Rectal smooth muscle tissue (tissue), 1 donor: ENCODE measurements around the gene FAM210A.
"Not testable (repeated sequence)": the region's sequence is repeated elsewhere in the genome, so short reads cannot be mapped to it uniquely, and the experiment has no call there.

Source experiments
- H3K27ac ChIP-seq: one replicate; pipeline ENCODE4 v1.7.0; 2013; ENCODE audit warnings: low read depth, low read length, inconsistent platforms
- H3K27me3 ChIP-seq: one replicate; pipeline ENCODE4 v1.7.0; 2013; ENCODE audit warnings: low read length; ENCODE audit not compliant: control insufficient read depth, insufficient read depth
- H3K36me3 ChIP-seq: one replicate; pipeline ENCODE4 v1.7.0; 2013; ENCODE audit warnings: low read length; ENCODE audit not compliant: control insufficient read depth, insufficient read depth
- H3K4me1 ChIP-seq: one replicate; pipeline ENCODE4 v1.7.0; 2013; ENCODE audit warnings: low read length; ENCODE audit not compliant: control insufficient read depth, insufficient read depth
- H3K4me3 ChIP-seq: one replicate; pipeline ENCODE4 v1.7.0; 2013; ENCODE audit warnings: low read length
- H3K9ac ChIP-seq: one replicate; pipeline ENCODE4 v1.7.0; 2013; ENCODE audit warnings: low read length

The FAM210A gene

GRCh38 chr18:13695337-13695736 lies 31.0 kb downstream of the FAM210A start:
- H3K27me3 ChIP-seq, H3K4me3 ChIP-seq, H3K36me3 ChIP-seq, H3K4me1 ChIP-seq, H3K27ac ChIP-seq, H3K9ac ChIP-seq: not testable (repeated sequence)

- not testable (repeated sequence) for H3K9ac ChIP-seq, H3K27me3 ChIP-seq, H3K27ac ChIP-seq, H3K36me3 ChIP-seq, H3K4me3 ChIP-seq, H3K4me1 ChIP-seq
Observed at GRCh38 chr18:13690060-13690459, 36.3 kb downstream of the FAM210A start.

- H3K36me3 ChIP-seq: no peaks in the 10 kb centered on the region
- H3K27me3 ChIP-seq: no peaks in the 10 kb centered on the region
- H3K4me3 ChIP-seq: no peak overlapping the region
- H3K4me1 ChIP-seq: no peaks in the 10 kb centered on the region
- H3K9ac ChIP-seq: no peak overlapping the region
- H3K27ac ChIP-seq: no peak overlapping the region
Observed at GRCh38 chr18:13688191-13689136, 37.9 kb downstream of the FAM210A start.

GRCh38 chr18:13684546-13684945 lies 41.8 kb downstream of the FAM210A start:
- Histone ChIP-seq H3K9ac (no peak overlapping the region), H3K36me3 (no peaks in the 10 kb centered on the region), H3K27me3 (no peaks in the 10 kb centered on the region), H3K4me1 (no peaks in the 10 kb centered on the region), H3K27ac (no peak overlapping the region), H3K4me3 (no peak overlapping the region)

GRCh38 chr18:13681701-13682100 lies 44.7 kb downstream of the FAM210A start:
- Histone ChIP-seq H3K27me3 (no peaks in the 10 kb centered on the region), H3K4me3 (no peak overlapping the region), H3K9ac (no peak overlapping the region), H3K36me3 (no peaks in the 10 kb centered on the region), H3K4me1 (no peaks in the 10 kb centered on the region), H3K27ac (no peak overlapping the region)

GRCh38 chr18:13680612-13681011 lies 45.7 kb downstream of the FAM210A start:
- H3K4me3 ChIP-seq: no peak overlapping the region
- H3K27ac ChIP-seq: no peak overlapping the region
- H3K9ac ChIP-seq: no peak overlapping the region
- H3K36me3 ChIP-seq: no peaks in the 10 kb centered on the region
- no peaks in the 10 kb centered on the region for H3K4me1 ChIP-seq
- no peaks in the 10 kb centered on the region for H3K27me3 ChIP-seq

- H3K4me3 ChIP-seq, H3K9ac ChIP-seq, H3K27ac ChIP-seq, H3K36me3 ChIP-seq, H3K4me1 ChIP-seq, H3K27me3 ChIP-seq: not testable (repeated sequence)
Observed at GRCh38 chr18:13677350-13677749, 49.0 kb downstream of the FAM210A start.

- Histone ChIP-seq H3K27me3 (no peaks in the 10 kb centered on the region), H3K4me1 (no peaks in the 10 kb centered on the region), H3K4me3 (no peak overlapping the region), H3K27ac (no peak overlapping the region), H3K36me3 (no peaks in the 10 kb centered on the region), H3K9ac (no peak overlapping the region)
Observed at GRCh38 chr18:13676471-13676870, 49.9 kb downstream of the FAM210A start.

GRCh38 chr18:13672657-13673056 lies 53.7 kb downstream of the FAM210A start:
- no peak overlapping the region for H3K9ac ChIP-seq
- no peak overlapping the region for H3K4me3 ChIP-seq
- H3K27ac ChIP-seq: no peak overlapping the region
- H3K27me3 ChIP-seq: no peaks in the 10 kb centered on the region
- H3K4me1 ChIP-seq: no peaks in the 10 kb centered on the region
- H3K36me3 ChIP-seq: no peaks in the 10 kb centered on the region

GRCh38 chr18:13661779-13662256 lies 64.5 kb downstream of the FAM210A start:
- H3K9ac ChIP-seq: no peak overlapping the region
- H3K36me3 ChIP-seq: no peaks in the 10 kb centered on the region
- no peak overlapping the region for H3K27ac ChIP-seq
- H3K4me1 ChIP-seq: no peaks in the 10 kb centered on the region
- no peaks in the 10 kb centered on the region for H3K27me3 ChIP-seq
- H3K4me3 ChIP-seq: no peak overlapping the region

- Histone ChIP-seq H3K27ac (no peak overlapping the region), H3K4me1 (no peaks in the 10 kb centered on the region), H3K9ac (no peak overlapping the region), H3K4me3 (no peak overlapping the region), H3K27me3 (no peaks in the 10 kb centered on the region), H3K36me3 (no peaks in the 10 kb centered on the region)
Observed at GRCh38 chr18:13661051-13661778, 65.1 kb downstream of the FAM210A start.

- Histone ChIP-seq H3K27ac (no peak overlapping the region), H3K36me3 (no peaks in the 10 kb centered on the region), H3K27me3 (no peaks in the 10 kb centered on the region), H3K4me3 (no peak overlapping the region), H3K4me1 (no peaks in the 10 kb centered on the region), H3K9ac (no peak overlapping the region)
Observed at GRCh38 chr18:13660510-13660909, 65.8 kb downstream of the FAM210A start.
